ENCODE data around the gene ZNF283. TPM values are rescaled to one million over a fixed set of nuclear protein-coding genes. Genes with fewer than 3 reads are reported as not detected.

Gene ZNF283
- total RNA-seq: 10 to 100 TPM in 1 of 2 donors, 1 to 10 TPM in 1; 7.7 to 12.3 TPM

- no peaks in the 10 kb centered on the region for H3K9me3 Mint-ChIP-seq
- peaks cover 4% of the 10 kb centered on the region for H3K27me3 Mint-ChIP-seq
- H3K4me1 Mint-ChIP-seq: peaks cover 13% of the 10 kb centered on the region
- H3K36me3 Mint-ChIP-seq (ENCODE audit: low read depth): peaks cover 27% of the 10 kb centered on the region
- ATAC-seq (replicated peaks): peak; percentile 100
- peak within 1 kb of the TSS; percentile 94 for H3K4me3 Mint-ChIP-seq
- H3K27ac Mint-ChIP-seq: peak within 1 kb of the TSS; percentile 82
Measured at GRCh38 chr19:43826787-43827754, at the start of gene ZNF283. ZNF283 (plus strand) TSS chr19:43827321; CDS start chr19:43833505, 6,184 bp downstream.

- Mint-ChIP-seq H3K4me1 (peaks cover 46% of the 10 kb centered on the region), H3K9me3 (no peaks in the 10 kb centered on the region), H3K4me3 (peak overlapping the region; percentile 86), H3K27me3 (no peaks in the 10 kb centered on the region), H3K27ac (peak overlapping the region; percentile 85), H3K36me3 (ENCODE audit: low read depth) (peaks cover 94% of the 10 kb centered on the region)
- no peak for ATAC-seq (replicated peaks)
Measured at GRCh38 chr19:43778651-43779050, 48.5 kb upstream of the ZNF283 start.

GRCh38 chr19:43779147-43779819 is 47.8 kb upstream of the ZNF283 start:
- ATAC-seq (replicated peaks): no peak
- Mint-ChIP-seq H3K27ac (peak overlapping the region; percentile 85), H3K36me3 (ENCODE audit: low read depth) (peaks cover 92% of the 10 kb centered on the region), H3K4me1 (peaks cover 52% of the 10 kb centered on the region), H3K4me3 (peak overlapping the region; percentile 86), H3K9me3 (no peaks in the 10 kb centered on the region), H3K27me3 (no peaks in the 10 kb centered on the region)

GRCh38 chr19:43779820-43780219 is 47.3 kb upstream of the ZNF283 start:
- Mint-ChIP-seq H3K27me3 (no peaks in the 10 kb centered on the region), H3K9me3 (no peaks in the 10 kb centered on the region), H3K4me3 (peak overlapping the region; percentile 86), H3K4me1 (peaks cover 57% of the 10 kb centered on the region), H3K36me3 (ENCODE audit: low read depth) (peaks cover 87% of the 10 kb centered on the region), H3K27ac (peak overlapping the region; percentile 85)
- ATAC-seq (replicated peaks): no peak

- peak; percentile 78 for ATAC-seq (replicated peaks)
- H3K27ac Mint-ChIP-seq: peak within 1 kb of the TSS; percentile 85
- no peaks in the 10 kb centered on the region for H3K27me3 Mint-ChIP-seq
- H3K9me3 Mint-ChIP-seq: no peaks in the 10 kb centered on the region
- H3K4me3 Mint-ChIP-seq: peak within 1 kb of the TSS; percentile 86
- peaks cover 76% of the 10 kb centered on the region for H3K36me3 Mint-ChIP-seq (ENCODE audit: low read depth)
- H3K4me1 Mint-ChIP-seq: peaks cover 51% of the 10 kb centered on the region
Measured at GRCh38 chr19:43780706-43781525, 46.2 kb upstream of the ZNF283 start, which contains the start of gene KCNN4. KCNN4 (minus strand) TSS chr19:43780973; CDS start chr19:43780861, 112 bp downstream.

GRCh38 chr19:43781630-43782310 is 45.4 kb upstream of the ZNF283 start:
- Mint-ChIP-seq H3K9me3 (no peaks in the 10 kb centered on the region), H3K27ac (peak overlapping the region; percentile 85)

GRCh38 chr19:43782311-43782660 is 44.8 kb upstream of the ZNF283 start:
- no peaks in the 10 kb centered on the region for H3K9me3 Mint-ChIP-seq

More at GRCh38 chr19:43781630-43782310, 45.4 kb upstream of the ZNF283 start:
- Mint-ChIP-seq H3K27me3 (no peaks in the 10 kb centered on the region), H3K36me3 (ENCODE audit: low read depth) (peaks cover 67% of the 10 kb centered on the region), H3K4me3 (peak overlapping the region; percentile 86), H3K4me1 (peaks cover 43% of the 10 kb centered on the region)
- ATAC-seq (replicated peaks): peak; percentile 58

GRCh38 chr19:43782689-43783231 is 44.4 kb upstream of the ZNF283 start:
- no peak for ATAC-seq (replicated peaks)
- H3K9me3 Mint-ChIP-seq: no peaks in the 10 kb centered on the region
- no peaks in the 10 kb centered on the region for H3K27me3 Mint-ChIP-seq
- H3K36me3 Mint-ChIP-seq (ENCODE audit: low read depth): peaks cover 58% of the 10 kb centered on the region
- H3K4me3 Mint-ChIP-seq: peak overlapping the region; percentile 86
- peaks cover 36% of the 10 kb centered on the region for H3K4me1 Mint-ChIP-seq
- peak overlapping the region; percentile 85 for H3K27ac Mint-ChIP-seq

More at GRCh38 chr19:43782311-43782660, 44.8 kb upstream of the ZNF283 start:
- ATAC-seq (replicated peaks): no peak
- Mint-ChIP-seq H3K27ac (peak overlapping the region; percentile 85), H3K4me1 (peaks cover 38% of the 10 kb centered on the region), H3K36me3 (ENCODE audit: low read depth) (peaks cover 62% of the 10 kb centered on the region), H3K27me3 (no peaks in the 10 kb centered on the region), H3K4me3 (peak overlapping the region; percentile 86)

- peak overlapping the region; percentile 86 for H3K4me3 Mint-ChIP-seq
- H3K27me3 Mint-ChIP-seq: peaks cover under 1% of the 10 kb centered on the region
- no peaks in the 10 kb centered on the region for H3K9me3 Mint-ChIP-seq
- no peak for ATAC-seq (replicated peaks)
- peaks cover 49% of the 10 kb centered on the region for H3K36me3 Mint-ChIP-seq (ENCODE audit: low read depth)
- H3K27ac Mint-ChIP-seq: peak overlapping the region; percentile 86
- peaks cover 31% of the 10 kb centered on the region for H3K4me1 Mint-ChIP-seq
Measured at GRCh38 chr19:43783636-43784035, 43.5 kb upstream of the ZNF283 start.

- Mint-ChIP-seq H3K9me3 (no peaks in the 10 kb centered on the region), H3K27me3 (peaks cover 4% of the 10 kb centered on the region), H3K27ac (peak overlapping the region; percentile 86), H3K4me1 (peaks cover 31% of the 10 kb centered on the region), H3K36me3 (ENCODE audit: low read depth) (peaks cover 41% of the 10 kb centered on the region), H3K4me3 (peak overlapping the region; percentile 86)
- peak; percentile 40 for ATAC-seq (replicated peaks)
Measured at GRCh38 chr19:43784241-43784980, 42.7 kb upstream of the ZNF283 start.

- peak overlapping the region; percentile 86 for H3K4me3 Mint-ChIP-seq
- no peak for ATAC-seq (replicated peaks)
- peaks cover 4% of the 10 kb centered on the region for H3K27me3 Mint-ChIP-seq
- peak overlapping the region; percentile 86 for H3K27ac Mint-ChIP-seq
- H3K9me3 Mint-ChIP-seq: no peaks in the 10 kb centered on the region
- peaks cover 33% of the 10 kb centered on the region for H3K36me3 Mint-ChIP-seq (ENCODE audit: low read depth)
- H3K4me1 Mint-ChIP-seq: peaks cover 31% of the 10 kb centered on the region
Measured at GRCh38 chr19:43784981-43785808, 41.9 kb upstream of the ZNF283 start.

- Mint-ChIP-seq H3K27me3 (peaks cover 8% of the 10 kb centered on the region), H3K36me3 (ENCODE audit: low read depth) (peaks cover 21% of the 10 kb centered on the region), H3K9me3 (no peaks in the 10 kb centered on the region), H3K27ac (no peak overlapping the region), H3K4me3 (no peak overlapping the region), H3K4me1 (peaks cover 27% of the 10 kb centered on the region)
- no peak for ATAC-seq (replicated peaks)
Measured at GRCh38 chr19:43786665-43787064, 40.5 kb upstream of the ZNF283 start.
